Activated CD4-positive, alpha-beta T cell treated with anti-CD3 and anti-CD28 coated beads, Interleukin-2, amount 50 U/mL, for 1 hour (primary cell): ENCODE results near the gene NIT1.

Experiments used
- DNase-seq: peaks from one replicate; pipeline ENCODE4 v3.0.0-alpha.2; 2020

Gene NIT1, protein sequence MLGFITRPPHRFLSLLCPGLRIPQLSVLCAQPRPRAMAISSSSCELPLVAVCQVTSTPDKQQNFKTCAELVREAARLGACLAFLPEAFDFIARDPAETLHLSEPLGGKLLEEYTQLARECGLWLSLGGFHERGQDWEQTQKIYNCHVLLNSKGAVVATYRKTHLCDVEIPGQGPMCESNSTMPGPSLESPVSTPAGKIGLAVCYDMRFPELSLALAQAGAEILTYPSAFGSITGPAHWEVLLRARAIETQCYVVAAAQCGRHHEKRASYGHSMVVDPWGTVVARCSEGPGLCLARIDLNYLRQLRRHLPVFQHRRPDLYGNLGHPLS

DNA sequence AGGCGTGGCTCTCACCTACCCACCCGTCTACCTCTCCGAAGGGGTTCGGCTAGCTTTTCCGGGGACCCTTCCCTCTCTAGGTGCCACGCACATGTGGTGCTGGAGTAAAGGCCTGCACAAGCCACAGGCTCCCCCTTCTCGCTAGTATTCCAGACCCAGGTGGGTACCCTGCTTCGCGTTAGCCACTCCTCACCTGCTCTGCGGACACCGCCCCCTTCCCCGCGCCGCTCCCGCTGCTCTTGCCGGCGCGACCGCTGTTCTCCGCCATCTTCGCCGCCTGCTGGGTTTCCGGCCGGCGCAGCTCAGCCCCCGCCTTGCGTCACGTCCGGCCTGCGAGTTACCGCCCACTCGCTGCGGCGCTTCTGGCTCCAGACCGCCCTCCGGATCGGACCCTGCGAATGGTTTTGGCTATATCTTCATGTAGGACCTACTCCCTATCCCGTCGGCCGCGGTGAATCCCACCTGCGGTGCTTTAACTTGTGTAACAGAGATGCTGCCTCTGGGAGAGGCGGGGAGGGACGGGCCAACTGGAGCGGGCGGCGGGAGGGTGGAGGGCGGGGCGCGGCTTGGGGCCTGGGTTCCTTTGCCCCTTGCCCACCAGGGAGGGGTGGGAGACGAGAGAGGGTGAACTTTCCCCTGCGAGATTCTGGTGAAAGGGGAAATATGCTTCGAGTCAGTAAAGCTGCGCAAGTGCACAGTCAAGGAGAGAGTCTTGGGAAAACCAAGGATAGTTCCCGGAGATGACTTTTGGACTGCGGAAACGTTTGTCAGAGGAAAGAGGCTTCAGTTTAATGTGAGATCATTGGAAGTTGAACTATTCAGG lies at the start of gene NIT1, which contains the start of gene PFDN2:
Gene NIT1 (plus strand): TSS at position 347 of the 823 bp plus-strand sequence. CDS start 72 bp downstream, at position 419.
Gene PFDN2 (minus strand): TSS at position 279 of the 823 bp plus-strand sequence. CDS start 11 bp downstream, at position 268.
- DNase-seq: peak; percentile 79

DNA sequence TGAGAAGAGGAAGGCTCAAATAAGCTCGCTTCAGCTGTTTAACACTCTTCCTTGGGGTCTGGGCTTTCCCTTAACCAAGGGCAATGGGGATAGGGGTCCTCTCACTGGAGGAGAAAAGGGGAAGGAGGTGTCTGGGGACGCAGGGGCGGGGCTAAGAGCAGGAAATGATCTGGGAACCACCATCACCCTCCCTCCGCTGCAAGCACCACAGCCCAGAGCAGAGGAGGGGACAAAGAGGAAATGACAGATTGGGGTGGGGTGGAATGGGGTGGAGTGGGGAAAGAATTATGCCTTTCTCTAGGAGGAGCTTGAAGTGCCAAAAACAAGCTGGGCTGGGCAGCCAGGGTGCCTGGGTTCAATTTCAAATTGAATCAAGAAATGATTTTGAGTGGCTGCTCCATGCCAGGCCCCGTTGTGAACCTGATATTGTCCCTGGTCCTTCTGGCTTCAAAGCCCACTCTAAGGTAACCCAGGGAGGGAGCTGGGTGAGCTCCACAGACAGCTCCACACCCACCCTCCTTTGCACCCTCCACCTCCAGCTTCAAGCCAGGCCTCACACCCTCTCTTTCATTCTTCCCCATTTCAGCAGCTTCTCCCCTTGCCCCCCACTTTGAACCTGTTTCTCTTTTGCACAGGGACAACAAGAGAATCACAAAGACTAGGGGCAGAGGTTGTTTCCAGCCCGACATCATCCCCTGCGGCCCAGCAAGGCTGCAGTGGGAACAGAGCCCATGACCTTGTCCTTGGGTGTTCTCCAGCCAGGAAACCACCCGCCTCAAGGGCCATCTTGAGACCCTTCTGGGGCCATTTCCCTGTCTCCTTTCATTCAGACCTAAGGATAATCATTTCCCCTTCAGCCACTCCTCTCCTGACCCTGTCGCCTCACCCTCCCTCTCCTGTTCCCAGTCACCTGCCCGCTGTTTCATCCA lies 49.3 kb upstream of the NIT1 start:
- DNase-seq: peak; percentile 79

DNA sequence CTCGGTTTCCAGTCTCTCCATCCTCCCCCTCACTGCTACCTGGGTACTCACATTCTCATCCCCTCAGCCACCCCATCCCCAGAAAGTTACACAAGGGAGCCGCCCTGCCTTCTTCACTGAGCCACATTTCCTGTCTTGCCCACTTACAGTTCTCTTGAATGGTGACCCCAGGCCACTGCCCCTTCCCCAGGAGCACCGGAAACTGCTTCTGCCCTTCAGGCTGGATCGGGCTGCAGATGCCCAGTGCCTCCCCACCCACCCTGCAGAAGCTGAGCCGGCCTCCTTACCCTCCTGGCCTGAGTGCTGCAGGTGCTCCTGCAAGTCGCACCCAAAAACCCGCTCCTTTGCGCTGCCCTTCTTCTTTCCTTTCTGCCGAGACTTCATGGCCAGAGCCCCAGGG lies 48.7 kb upstream of the NIT1 start:
- DNase-seq: no peak

DNA sequence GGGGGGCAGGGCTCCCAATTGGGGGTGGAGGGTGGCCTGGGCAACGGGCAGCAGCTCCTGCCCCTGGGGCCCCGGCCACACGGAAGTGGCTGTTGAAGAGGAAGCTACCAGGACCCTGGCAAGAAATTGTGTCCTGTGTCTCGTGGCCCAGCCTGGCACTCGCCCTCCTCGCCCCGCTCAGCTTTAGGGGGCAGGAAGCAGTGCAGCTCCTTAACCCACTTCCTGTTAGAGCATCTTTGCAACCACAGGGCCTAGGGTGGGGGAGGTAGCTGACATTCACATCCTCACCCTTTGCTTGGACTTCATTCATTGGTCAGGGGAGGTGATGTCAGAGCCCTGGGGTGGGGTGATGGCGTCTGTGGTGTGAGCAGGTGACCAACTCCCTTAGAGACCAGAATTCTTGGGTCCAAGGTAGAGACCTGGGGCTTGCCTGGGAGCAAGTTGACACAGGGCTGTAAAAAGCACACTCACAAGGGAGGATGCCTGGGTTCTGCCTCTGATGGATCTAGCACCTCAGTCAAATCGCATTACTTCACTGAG lies 48.1 kb upstream of the NIT1 start, which contains the start of gene ARHGAP30:
Gene ARHGAP30 (minus strand): TSS at position 161 of the 540 bp plus-strand sequence. CDS start 267 bp downstream, outside the sequence.
- peak; percentile 75 for DNase-seq

DNA sequence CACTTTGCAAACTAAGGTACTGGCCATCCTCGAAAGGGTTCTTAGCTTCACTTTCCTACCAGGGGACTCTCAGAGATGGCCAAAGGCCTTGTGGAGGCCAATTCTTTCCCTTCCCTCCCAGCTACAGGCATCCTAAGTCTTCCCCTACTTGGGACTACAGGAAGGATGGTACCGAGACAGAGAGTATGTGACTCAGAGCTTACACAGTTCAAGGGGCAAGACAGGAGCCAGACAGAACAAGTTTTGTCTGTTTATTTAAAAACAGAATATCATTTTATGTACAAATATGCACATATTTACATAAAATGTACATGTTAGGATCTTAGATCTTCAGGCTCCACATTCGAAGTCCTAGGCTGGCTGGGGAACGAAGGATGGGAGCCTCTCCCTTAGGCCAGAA lies 47.1 kb upstream of the NIT1 start:
- no peak for DNase-seq

DNA sequence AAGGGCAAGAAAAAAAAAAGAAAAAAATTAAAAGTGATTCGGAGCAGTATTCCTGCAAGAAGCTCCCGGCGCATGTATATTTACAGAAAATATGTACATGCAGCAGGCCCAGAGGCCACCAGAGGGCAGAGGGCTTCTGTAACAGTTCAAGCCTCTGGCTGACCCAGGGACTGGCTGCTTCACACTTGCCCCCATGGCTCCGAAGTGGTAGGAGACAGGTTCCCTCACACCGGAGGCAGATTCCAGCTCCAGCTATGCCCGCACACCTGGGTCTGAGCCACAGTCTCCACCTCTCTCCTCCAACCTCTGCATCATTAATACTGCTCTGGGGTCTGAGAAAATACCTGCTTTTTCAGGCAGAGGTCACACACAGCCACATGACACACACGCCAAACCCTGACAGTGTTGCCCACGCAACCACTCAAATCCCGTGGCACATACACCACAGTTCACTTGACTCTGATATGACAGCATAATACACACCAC lies 46.0 kb upstream of the NIT1 start:
- peak; percentile 43 for DNase-seq

DNA sequence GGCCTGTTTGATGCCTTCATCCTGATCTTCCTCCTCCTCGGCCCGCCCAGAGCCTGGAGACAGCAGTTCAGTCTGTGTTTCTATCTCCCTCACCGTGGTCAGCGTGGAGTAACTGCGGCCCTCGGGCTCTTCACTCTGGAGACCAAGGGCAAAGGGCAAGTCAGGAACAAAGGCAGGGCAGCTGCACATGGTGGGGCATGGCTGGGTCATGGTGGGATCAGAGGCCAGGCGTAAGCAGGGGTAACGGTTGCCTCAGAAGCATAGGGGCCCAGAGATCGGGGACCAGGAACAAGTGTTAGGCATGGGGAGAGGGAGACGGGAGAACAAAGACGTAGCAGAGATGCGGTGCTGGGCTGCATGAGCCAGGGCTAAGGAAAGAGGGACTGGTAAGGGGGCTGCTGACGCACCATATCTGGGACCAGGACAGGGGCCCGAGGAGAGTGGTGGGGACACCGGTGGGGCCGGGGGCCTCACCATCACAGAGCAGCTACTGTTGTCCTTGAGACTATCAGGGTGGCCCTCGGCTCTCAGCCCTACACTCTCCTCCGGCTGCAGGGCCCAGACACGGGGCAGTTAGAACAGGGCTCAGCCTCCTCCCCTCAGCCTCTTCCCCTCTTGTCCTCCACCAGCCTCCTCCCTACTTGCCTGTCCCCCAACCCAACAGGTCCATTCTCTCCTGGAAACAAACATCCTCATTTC lies 45.0 kb upstream of the NIT1 start:
- DNase-seq: no peak

DNA sequence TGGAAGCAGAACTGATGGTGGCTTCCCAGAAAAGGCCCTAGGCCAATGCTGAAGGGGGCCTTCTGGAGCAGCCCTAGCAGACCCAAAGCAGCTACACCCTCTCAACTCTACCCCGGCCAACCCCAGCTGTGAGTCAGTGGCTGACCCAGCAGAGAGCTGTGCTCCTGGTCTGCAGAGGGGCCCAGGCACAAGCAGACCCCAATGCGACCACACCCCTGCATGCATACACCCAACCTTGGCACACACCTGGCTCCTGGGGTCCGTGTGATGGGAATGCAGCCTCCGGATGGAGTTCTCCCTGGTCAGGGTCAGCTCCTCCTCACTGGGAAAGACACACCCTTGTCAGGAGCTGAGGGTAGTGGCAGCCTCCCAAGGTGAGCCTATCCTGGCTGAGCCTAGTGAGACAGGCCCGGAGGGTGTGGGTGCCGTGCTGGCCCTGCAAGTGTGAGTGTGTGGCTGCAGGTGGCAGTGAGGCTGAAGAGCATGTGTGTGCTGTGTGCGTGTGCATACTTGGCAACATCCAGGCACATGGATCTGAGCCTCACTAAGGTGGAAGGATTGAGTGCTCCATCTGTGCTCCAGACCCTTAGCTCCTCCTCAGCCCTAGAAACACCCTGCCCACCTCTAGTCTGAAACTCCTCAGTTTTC lies 44.3 kb upstream of the NIT1 start:
- no peak for DNase-seq

DNA sequence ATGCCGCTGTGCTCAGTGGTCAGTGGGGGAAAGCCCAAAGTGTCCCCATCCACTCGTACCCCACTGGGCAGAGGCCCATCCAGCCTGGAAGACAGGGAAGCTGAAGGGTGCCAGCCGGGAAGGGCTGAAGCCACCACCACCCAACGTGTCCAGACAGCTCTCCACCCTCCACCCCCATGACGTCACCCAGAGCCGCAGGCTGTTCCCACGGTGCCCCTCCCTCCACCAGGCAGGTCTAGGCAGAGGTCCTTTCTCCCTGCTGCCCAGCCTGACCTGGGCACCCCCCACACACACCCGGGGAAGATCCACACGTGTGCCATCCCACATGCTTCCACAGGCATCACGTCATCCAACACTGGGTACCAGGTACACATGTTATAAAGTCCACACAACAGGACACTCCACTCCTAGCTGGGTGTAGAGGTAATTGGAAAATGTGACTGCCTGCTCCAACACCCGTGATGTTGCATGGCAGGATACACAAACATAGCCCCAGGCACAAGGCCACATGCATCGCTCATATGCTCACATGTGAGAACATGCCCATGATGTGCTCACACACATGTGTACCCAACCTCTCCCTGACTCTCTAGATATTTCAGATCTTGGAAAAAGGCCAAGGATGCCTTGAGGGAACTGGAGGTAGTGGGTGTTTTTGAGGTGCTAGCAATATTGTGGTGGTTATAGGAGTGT lies 43.1 kb upstream of the NIT1 start:
- DNase-seq: no peak

DNA sequence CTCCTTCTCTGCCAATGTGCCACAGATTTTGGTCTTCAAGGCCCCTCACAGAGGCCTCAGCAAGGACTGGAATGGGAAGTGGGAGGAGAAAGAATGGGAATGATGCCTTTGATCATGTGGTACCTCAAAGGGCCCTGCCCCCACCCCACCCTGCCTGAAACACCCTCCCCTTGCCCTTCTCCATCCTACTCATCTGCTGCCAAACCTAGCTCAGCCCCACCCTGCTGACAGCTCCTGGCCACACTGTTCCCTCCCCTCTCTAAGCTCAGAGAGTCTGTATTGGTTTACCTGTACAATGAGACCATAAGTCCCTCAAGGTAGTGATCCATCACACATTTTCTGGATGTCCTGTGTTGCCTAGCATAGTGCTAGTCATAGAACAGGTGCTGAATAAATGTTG lies 41.5 kb upstream of the NIT1 start:
- DNase-seq: no peak

DNA sequence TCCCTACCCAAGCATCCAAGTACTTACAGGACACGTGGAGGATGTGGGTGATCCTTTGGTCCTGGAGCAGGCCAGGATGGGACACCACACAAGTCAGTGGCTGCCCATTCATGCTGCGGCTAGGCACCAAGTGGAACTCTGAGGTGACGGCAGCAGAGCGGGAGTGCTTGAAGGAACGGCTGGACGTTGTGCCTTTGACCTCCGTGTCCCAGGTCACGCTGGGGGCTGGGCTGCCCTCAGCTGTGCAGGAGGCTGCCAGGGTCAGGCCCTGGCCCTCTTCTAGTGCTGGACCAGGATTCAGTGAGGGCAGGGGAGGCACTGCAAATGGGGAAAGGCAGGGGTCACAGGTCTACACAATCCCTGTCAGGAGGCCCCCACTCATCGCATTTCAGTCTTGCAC lies 40.5 kb upstream of the NIT1 start:
- no peak for DNase-seq

DNA sequence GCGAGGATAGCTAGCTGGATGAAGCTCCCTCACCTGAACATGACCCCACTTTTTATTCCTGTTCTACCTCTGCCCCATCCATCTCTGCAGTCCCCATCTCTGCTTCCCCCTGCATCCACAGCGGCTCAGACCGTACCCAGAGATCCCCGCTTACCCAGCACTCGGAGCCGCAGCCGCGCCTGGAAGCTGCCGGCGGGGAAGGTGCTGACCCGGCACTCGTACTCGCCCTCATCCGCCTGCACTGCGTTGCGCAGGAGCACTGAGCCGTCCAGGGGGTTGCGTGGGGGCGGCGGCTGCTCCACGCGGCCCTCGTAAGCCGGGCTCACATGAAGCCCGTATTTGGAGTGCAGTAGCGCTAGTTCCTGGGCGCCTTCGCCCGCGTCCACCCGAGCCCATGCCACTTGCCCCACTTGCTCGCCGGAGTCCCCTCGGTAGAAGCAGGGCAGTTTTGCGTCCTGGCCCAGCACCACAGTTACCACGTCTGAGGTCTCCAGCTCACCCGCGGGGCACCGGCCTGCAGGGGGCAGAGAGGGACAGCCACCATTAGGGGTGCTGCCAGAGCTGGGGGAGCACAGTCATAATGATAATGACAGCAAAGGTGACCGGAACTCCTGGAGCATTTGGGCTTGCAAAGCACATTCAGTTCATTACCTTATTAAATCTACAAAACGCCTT lies 38.3 kb upstream of the NIT1 start:
- DNase-seq: no peak

DNA sequence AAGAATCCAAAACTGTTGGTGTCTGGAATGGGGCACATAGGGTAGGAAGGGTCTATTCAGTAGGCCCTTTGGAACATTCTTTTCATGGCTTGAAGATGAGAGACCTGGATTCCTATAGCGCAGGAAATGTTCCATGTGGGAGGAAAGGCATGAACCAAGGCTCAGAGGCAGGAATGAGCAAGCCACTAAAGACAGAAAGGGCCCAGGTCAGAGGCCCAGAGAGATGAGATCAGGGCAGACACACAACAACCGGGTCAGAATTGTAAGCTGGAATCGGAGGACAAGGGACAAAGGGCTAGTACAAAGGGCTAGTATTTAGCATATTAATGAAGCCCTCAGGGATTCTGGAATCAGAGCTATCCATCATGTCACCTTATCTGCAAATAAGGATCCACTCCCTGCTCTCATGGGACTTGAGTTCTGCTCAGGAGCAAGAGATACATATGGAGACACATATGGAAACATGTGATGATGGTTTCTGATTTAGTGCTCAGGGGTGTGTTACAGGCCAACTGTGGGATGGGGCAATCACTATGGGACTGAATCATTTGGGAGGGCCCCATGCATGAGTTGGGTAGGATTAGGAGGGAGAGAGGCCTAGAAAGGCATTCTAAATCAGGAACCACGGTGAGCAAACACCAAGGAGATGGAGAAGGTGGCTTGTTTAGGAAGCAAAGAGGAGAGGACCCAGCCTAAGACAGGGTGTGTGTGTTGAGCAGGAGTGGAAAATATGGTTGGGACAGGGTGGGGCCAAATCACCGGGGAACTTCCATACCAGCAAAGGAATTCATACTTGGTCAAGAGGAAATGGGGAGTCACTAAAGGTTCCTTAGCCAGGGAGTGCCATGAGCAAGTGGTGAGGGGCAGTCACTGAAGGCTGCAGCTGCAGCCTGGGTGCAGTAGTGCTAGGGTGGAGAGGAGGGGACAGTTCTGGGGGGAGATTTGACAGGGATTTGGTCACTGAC lies 37.2 kb upstream of the NIT1 start:
- DNase-seq: no peak

DNA sequence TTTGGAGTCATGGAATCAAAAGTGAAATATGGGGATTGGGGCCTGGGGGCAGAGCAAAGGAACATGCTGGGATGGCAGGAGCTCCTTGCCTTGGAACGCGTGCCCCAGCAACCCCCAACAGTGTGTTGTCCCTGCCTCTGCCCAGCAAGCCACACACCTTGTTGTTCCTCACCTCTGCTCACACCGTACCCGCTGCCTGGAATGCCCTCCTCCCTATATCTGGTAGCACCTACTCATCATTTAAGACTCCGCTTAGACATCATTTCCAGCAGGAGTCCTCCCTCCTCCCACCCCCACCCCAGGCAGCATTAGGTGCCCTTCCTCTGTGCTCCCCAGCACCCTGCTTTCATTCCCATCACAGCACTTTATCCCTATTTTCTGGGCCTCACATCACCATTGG lies 36.4 kb upstream of the NIT1 start:
- no peak for DNase-seq

DNA sequence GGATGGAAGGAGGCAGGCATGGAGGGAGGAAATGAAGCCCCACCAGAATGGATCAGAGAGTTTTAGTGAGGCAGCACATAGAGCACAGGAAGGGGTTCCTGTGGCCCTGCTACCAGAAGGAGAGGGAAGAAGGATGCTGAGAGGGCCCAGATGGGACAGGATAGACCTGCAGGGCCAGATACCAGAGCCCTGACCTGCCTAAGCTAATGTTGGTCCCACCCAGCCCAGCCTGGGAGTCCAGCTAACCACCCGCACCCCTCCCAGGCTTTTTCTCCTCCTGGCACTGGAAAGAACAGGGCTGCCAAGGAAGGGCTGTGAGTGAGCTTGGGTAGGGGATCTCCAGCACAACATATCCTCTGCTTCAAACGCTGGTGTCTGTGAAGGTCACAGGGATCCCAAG lies 35.4 kb upstream of the NIT1 start:
- DNase-seq: no peak

DNA sequence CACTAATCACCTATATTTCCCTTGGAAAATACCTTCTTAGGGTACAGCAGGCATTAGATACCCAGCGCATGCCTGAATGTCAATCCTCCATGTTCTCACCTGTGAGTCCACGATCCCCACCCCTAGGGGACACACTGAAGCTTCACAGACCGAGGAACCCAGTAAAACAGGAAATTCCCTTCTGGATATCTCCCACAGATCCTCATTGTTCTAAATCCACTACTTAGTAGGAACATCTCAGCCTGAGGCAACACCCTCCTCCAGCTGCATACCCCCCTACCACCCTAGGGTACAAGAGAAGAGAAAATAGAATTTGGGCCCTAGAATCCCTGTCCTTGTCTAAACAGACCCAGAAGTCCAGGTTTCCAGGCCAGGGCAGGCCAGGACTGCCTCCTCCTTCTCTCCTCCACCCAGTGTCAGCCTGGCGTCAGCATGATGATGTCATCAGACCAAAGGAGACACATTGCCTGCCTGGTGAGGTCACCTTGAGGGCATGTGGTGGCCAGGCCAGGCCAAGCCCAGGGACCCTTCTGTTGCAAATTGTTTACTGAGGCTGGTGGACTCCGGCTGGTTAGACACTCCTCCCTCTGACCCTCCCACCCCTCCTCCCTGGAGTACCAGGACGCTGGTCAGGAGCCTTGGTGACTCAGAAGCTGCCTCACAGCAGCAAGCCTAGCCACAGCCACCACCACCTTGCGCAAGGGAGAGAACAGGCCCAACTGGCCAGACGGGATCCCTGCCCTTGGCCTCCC lies 34.7 kb upstream of the NIT1 start:
- no peak for DNase-seq

DNA sequence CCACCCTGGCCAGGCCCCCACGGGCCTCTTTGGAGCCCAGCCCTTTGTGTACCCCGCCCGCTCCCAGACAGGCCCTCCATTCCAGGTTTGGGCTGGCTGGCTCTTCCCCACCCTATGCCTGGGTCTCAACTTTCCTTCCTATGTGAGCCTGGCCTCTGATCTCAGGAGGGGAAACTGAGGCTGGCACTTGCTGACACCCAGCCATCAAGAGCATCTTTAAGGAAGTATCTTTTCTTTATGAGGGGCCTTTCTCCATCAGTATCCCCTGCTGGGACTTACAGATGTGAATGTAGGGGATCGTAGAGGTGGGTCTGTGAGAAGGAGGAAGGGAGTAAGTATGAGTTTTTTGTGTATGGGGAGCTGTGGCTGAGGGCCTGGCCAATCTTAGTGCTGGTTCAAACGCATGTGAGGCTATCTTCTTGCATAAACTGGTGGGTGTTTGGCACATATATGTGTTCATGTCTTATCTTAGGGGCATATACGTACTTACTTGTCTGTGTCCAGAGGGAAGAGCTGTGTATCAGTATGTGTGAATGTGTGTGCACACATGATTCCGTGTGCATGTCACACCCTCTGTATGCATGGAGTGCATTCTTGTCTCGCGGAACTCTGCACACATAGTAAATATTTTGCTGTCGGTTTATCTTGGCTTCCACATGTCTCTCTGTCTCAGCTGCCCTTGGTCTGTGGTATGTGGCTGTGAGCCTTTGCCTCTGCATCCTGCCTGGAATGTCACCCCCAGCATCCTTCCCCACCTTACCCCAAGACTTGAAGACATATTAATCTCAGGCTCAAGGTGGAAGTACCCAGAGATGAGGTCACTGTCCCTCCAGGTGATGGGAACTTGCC lies 33.9 kb upstream of the NIT1 start:
- DNase-seq: no peak
